ENCODE data around the gene FAM53B.

The FAM53B gene

DNA sequence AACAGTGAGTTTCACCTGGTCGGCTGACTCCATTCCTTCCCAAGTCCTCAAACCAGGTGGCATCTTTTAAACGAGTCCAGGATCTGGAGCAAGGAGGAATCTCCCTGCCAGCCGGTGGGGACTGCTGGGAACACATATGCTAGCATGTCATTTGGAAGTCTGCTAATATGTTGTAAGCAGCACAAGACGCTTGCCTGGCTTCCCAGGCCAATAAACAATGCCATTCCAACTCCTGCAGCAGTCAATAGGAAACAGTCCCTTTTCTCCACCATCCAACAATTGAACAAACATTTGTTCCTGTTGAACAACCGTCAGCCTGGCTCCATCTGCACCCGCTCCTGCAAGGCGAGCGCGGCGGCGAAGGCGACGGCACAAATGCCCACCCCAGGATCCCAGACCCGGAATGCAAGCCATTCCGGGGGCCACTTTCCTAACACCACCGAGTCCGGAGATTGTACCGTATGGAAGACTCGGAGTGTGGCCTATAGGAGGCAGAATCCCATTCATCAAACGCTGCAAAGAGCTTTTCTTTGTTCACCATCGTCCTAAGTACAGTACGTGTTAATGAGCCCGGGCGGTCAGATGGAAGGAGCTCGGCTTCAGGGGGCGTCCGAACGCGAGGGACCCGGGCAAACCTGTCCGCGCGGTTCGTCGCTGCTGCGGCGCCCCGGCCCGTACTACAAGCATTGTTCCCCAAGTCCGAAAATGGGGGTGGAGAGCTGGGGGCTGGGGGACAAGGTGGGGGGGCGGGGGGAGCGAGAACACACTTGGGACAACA is 1.6 kb downstream of the FAM53B start:
- DNase-seq (ENCODE audit: low read depth in 2 of 2) = no peak

DNA sequence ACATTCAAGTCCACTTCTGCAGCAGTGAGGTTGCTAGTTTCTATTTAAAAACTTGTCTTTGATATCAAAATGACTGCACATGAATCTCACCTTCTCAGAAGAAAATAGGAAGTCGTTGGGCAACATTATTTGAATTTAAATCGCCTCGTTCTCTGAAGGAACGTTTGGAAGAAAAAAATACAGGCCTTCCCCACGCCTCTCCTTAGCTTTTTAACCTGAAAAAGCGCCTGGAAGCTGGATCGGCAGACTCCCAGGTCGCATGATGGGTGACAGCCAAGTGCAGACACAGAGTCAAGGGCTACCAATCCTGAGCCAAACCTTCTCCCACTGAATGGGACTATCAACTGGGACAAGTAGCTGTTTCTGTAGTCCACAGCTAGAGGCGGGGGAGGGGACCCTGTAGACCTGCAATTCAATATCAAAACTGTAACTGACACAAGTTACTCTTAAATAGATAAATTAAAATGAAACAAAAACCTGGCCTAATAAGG is 2.2 kb downstream of the FAM53B start:
- DNase-seq (ENCODE audit: low read depth in 2 of 2) = no peak

GRCh38 chr10:124741281-124741921 is 2.8 kb downstream of the FAM53B start:
- DNase-seq (ENCODE audit: low read depth in 2 of 2) = peak in 1 of 2 donors; percentile 65

- no peak for DNase-seq (ENCODE audit: low read depth in 2 of 2)
Observed at GRCh38 chr10:124740369-124741280, 3.6 kb downstream of the FAM53B start.

- DNase-seq (ENCODE audit: low read depth in 2 of 2) = no peak
Observed at GRCh38 chr10:124739986-124740368, 4.2 kb downstream of the FAM53B start.

GRCh38 chr10:124739119-124739921 is 4.9 kb downstream of the FAM53B start:
- no peak for DNase-seq (ENCODE audit: low read depth in 2 of 2)

- no peak for DNase-seq (ENCODE audit: low read depth in 2 of 2)
Observed at GRCh38 chr10:124738441-124738840, 5.7 kb downstream of the FAM53B start.

- DNase-seq (ENCODE audit: low read depth in 2 of 2) = no peak
Observed at GRCh38 chr10:124737708-124738107, 6.5 kb downstream of the FAM53B start.

DNA sequence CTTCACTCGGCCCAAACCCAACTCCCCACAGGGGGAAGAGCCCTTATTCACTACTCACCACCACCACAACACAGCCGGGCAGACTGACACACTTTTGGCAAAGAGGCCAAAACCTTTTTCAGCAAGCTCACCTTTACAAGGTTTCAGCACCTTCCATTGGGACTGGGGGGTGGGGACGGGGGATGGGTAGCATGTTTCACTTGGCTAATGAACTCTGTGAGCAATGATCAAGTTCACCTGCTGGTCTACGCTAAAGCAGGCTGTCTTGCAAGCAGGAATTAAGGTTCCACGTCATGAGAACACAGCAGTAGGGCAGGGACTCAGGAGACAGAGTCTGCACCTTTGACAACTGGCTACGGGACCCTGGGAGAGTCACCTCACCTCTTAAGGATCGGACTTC is 7.0 kb downstream of the FAM53B start:
- DNase-seq (ENCODE audit: low read depth in 2 of 2) = no peak

GRCh38 chr10:124736491-124737136 is 7.6 kb downstream of the FAM53B start:
- DNase-seq (ENCODE audit: low read depth in 2 of 2) = no peak

GRCh38 chr10:124735491-124736286 is 8.5 kb downstream of the FAM53B start:
- DNase-seq (ENCODE audit: low read depth in 2 of 2) = no peak

DNA sequence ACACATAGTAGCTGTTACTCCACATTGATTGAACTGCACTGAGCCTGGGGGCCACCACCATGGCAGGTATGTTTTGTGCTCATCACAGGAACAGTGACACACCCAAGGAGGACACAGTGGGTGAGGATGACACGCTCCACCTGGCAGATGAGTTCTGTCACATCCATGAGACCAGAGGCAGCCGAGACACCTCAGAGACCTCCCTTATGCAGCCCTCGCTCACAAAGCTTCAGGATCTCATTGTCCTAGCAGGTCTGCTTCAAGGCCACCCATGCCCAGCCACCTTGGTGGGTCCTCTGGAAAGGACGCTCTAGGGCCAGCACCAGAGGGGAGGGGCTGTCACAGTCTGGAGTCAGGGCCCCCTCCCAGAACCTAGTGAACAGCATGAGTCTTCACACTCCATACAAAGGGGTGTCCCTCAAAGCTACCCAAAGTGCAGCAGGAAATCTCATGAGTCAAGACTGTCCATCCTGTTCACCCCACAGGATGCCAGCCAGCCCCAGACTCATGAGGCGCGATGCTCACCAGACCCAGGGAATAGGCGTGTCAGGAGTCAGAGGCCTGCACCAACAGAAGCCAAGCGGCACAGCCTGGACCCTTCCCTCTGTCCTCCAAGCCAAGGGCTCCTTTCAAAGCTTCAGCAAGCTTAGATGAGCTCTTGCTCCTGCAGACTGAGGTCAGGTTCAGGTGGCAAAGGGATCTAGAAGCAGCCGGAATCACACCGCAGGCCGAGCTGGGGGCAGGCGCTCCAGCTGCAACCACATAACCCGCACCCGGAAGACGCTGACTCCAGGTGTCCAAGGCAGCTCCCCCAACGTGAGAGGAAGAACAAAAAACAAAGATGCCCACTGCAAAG is 9.6 kb downstream of the FAM53B start:
- DNase-seq (ENCODE audit: low read depth in 2 of 2) = no peak

GRCh38 chr10:124733571-124734245 is 10.5 kb downstream of the FAM53B start:
- DNase-seq (ENCODE audit: low read depth in 2 of 2) = no peak

- DNase-seq (ENCODE audit: low read depth in 2 of 2) = peak; percentile 59 to 74
Observed at GRCh38 chr10:124732931-124733570, 11.1 kb downstream of the FAM53B start.

DNA sequence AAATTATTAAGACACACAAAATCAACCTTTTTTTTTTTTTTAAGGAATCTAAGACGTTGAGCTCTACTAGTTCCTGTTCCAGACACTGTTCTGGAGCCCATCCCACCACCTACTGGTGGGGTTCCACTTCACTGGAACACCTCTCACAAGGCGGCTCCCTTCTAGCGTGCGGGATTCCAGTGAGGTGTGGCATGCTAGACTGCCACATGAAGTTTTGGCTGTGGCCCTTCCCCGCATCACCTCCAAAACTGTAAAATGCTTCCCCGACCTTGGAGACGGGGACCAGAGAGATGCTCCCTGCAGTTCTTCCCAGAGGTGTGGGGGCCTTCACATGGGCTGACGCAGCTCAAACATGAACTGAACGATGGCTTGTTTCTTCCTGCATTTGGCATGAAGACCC is 12.6 kb downstream of the FAM53B start:
- DNase-seq (ENCODE audit: low read depth in 2 of 2) = no peak

DNA sequence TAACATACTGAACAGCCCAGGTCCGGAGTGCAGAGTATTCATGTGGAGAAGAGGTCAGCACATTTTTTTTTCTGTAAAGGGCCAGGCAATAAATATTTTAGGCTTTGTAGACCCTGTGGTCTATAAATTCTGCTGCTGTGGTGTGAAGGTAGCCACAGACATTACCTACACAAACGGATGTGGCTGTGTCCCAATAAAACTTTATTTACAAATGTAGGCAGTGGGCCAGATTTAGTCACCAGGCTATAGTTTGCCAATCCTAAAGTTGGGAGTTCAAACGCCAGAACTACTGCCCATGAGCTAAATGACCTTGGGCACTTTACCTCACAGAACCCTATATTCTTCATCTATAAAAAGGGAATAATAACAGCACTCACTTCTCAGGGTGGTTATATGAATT is 13.4 kb downstream of the FAM53B start:
- no peak for DNase-seq (ENCODE audit: low read depth in 2 of 2)

GRCh38 chr10:124728830-124729661 is 15.1 kb downstream of the FAM53B start:
- no peak for DNase-seq (ENCODE audit: low read depth in 2 of 2)
